ENCODE results near the gene DHX58.
"Not testable (repeated sequence)": the region's sequence is repeated elsewhere in the genome, so short reads cannot be mapped to it uniquely, and the experiment has no call there.

The DHX58 gene

GRCh38 chr17:42112552-42113176 is at the start of gene DHX58:
Gene DHX58 (minus strand): TSS chr17:42112714. CDS start chr17:42111892, 822 bp downstream.
- Histone ChIP-seq H3K4me3 (ENCODE audit: low read length in 2 of 2) (peak within 1 kb of the TSS; percentile 82 to 88), H3K9me3 (ENCODE audit: control insufficient read depth in 2 of 2, low read length in 2 of 2) (no peaks in the 10 kb centered on the region), H3K4me1 (ENCODE audit: control insufficient read depth, insufficient read depth, low read length) (peaks cover 33% of the 10 kb centered on the region), H3K36me3 (ENCODE audit: control insufficient read depth in 2 of 2, insufficient read depth in 2 of 2, low read length in 2 of 2) (peaks cover 15% of the 10 kb centered on the region in 2 donors), H3K27ac (ENCODE audit: low read length) (peak within 1 kb of the TSS; percentile 94), H3K9ac (ENCODE audit: low read length in 2 of 2) (peak within 1 kb of the TSS; percentile 74 to 88), H3K27me3 (ENCODE audit: control insufficient read depth in 1 of 2, insufficient read depth in 2 of 2, low read length in 2 of 2) (no peaks in the 10 kb centered on the region)

GRCh38 chr17:42160531-42160910 is 48.0 kb upstream of the DHX58 start:
- peaks cover 0 to 6% of the 10 kb centered on the region in 2 donors for H3K9me3 ChIP-seq (ENCODE audit: control insufficient read depth in 2 of 2, low read length in 2 of 2)

GRCh38 chr17:42159796-42160530 is 47.4 kb upstream of the DHX58 start:
- no peaks in the 10 kb centered on the region for H3K36me3 ChIP-seq (ENCODE audit: control insufficient read depth in 2 of 2, insufficient read depth in 2 of 2, low read length in 2 of 2)
- H3K9ac ChIP-seq (ENCODE audit: low read length in 2 of 2) = no peak overlapping the region
- H3K27ac ChIP-seq (ENCODE audit: low read length) = no peak overlapping the region
- H3K9me3 ChIP-seq (ENCODE audit: control insufficient read depth in 2 of 2, low read length in 2 of 2) = peaks cover 0 to 8% of the 10 kb centered on the region in 2 donors
- H3K4me1 ChIP-seq (ENCODE audit: control insufficient read depth, insufficient read depth, low read length) = peaks cover 4% of the 10 kb centered on the region
- no peak overlapping the region for H3K4me3 ChIP-seq (ENCODE audit: low read length in 2 of 2)
- no peaks in the 10 kb centered on the region for H3K27me3 ChIP-seq (ENCODE audit: control insufficient read depth in 1 of 2, insufficient read depth in 2 of 2, low read length in 2 of 2)

More at GRCh38 chr17:42160531-42160910, 48.0 kb upstream of the DHX58 start:
- no peak overlapping the region for H3K27ac ChIP-seq (ENCODE audit: low read length)
- no peaks in the 10 kb centered on the region for H3K36me3 ChIP-seq (ENCODE audit: control insufficient read depth in 2 of 2, insufficient read depth in 2 of 2, low read length in 2 of 2)
- H3K4me1 ChIP-seq (ENCODE audit: control insufficient read depth, insufficient read depth, low read length) = peaks cover under 1% of the 10 kb centered on the region
- H3K9ac ChIP-seq (ENCODE audit: low read length in 2 of 2) = no peak overlapping the region
- no peak overlapping the region for H3K4me3 ChIP-seq (ENCODE audit: low read length in 2 of 2)
- H3K27me3 ChIP-seq (ENCODE audit: control insufficient read depth in 1 of 2, insufficient read depth in 2 of 2, low read length in 2 of 2) = no peaks in the 10 kb centered on the region

GRCh38 chr17:42155614-42156045 is 43.1 kb upstream of the DHX58 start:
- Histone ChIP-seq H3K27ac (ENCODE audit: low read length) (no peak overlapping the region), H3K9ac (ENCODE audit: low read length in 2 of 2) (no peak overlapping the region), H3K9me3 (ENCODE audit: control insufficient read depth in 2 of 2, low read length in 2 of 2) (peaks cover 0 to 8% of the 10 kb centered on the region in 2 donors), H3K4me1 (ENCODE audit: control insufficient read depth, insufficient read depth, low read length) (peaks cover 17% of the 10 kb centered on the region), H3K36me3 (ENCODE audit: control insufficient read depth in 2 of 2, insufficient read depth in 2 of 2, low read length in 2 of 2) (peaks cover 0 to 3% of the 10 kb centered on the region in 2 donors), H3K27me3 (ENCODE audit: control insufficient read depth in 1 of 2, insufficient read depth in 2 of 2, low read length in 2 of 2) (no peaks in the 10 kb centered on the region), H3K4me3 (ENCODE audit: low read length in 2 of 2) (peak overlapping the region; percentile 60 to 99)

GRCh38 chr17:42153919-42154742 is 41.6 kb upstream of the DHX58 start:
- Histone ChIP-seq H3K27me3 (ENCODE audit: control insufficient read depth in 1 of 2, insufficient read depth in 2 of 2, low read length in 2 of 2) (no peaks in the 10 kb centered on the region), H3K27ac (ENCODE audit: low read length) (peak overlapping the region; percentile 78), H3K4me1 (ENCODE audit: control insufficient read depth, insufficient read depth, low read length) (peaks cover 17% of the 10 kb centered on the region)

GRCh38 chr17:42146911-42147607 is 34.5 kb upstream of the DHX58 start:
- no peak overlapping the region for H3K9ac ChIP-seq (ENCODE audit: low read length in 2 of 2)

More at GRCh38 chr17:42153919-42154742, 41.6 kb upstream of the DHX58 start:
- Histone ChIP-seq H3K9ac (ENCODE audit: low read length in 2 of 2) (peak overlapping the region; percentile 93 to 98), H3K9me3 (ENCODE audit: control insufficient read depth in 2 of 2, low read length in 2 of 2) (peaks cover 0 to 8% of the 10 kb centered on the region in 2 donors), H3K4me3 (ENCODE audit: low read length in 2 of 2) (peak overlapping the region; percentile 93 to 99), H3K36me3 (ENCODE audit: control insufficient read depth in 2 of 2, insufficient read depth in 2 of 2, low read length in 2 of 2) (peaks cover 0 to 3% of the 10 kb centered on the region in 2 donors)

GRCh38 chr17:42143138-42143537 is 30.6 kb upstream of the DHX58 start:
- not testable (repeated sequence) for H3K9ac ChIP-seq (ENCODE audit: low read length in 2 of 2); H3K9me3 ChIP-seq (ENCODE audit: control insufficient read depth in 2 of 2, low read length in 2 of 2); H3K4me3 ChIP-seq (ENCODE audit: low read length in 2 of 2); H3K27ac ChIP-seq (ENCODE audit: low read length); H3K27me3 ChIP-seq (ENCODE audit: control insufficient read depth in 1 of 2, insufficient read depth in 2 of 2, low read length in 2 of 2)
- Histone ChIP-seq H3K36me3 (ENCODE audit: control insufficient read depth in 2 of 2, insufficient read depth in 2 of 2, low read length in 2 of 2) (peaks cover 8 to 14% of the 10 kb centered on the region in 2 donors), H3K4me1 (ENCODE audit: control insufficient read depth, insufficient read depth, low read length) (peaks cover 17% of the 10 kb centered on the region)

More at GRCh38 chr17:42146911-42147607, 34.5 kb upstream of the DHX58 start:
- Histone ChIP-seq H3K27ac (ENCODE audit: low read length) (no peak overlapping the region), H3K4me3 (ENCODE audit: low read length in 2 of 2) (no peak overlapping the region), H3K36me3 (ENCODE audit: control insufficient read depth in 2 of 2, insufficient read depth in 2 of 2, low read length in 2 of 2) (peaks cover 8 to 13% of the 10 kb centered on the region in 2 donors), H3K9me3 (ENCODE audit: control insufficient read depth in 2 of 2, low read length in 2 of 2) (no peaks in the 10 kb centered on the region), H3K27me3 (ENCODE audit: control insufficient read depth in 1 of 2, insufficient read depth in 2 of 2, low read length in 2 of 2) (no peaks in the 10 kb centered on the region), H3K4me1 (ENCODE audit: control insufficient read depth, insufficient read depth, low read length) (peaks cover 6% of the 10 kb centered on the region)

- Histone ChIP-seq H3K27ac (ENCODE audit: low read length) (no peak overlapping the region), H3K27me3 (ENCODE audit: control insufficient read depth in 1 of 2, insufficient read depth in 2 of 2, low read length in 2 of 2) (no peaks in the 10 kb centered on the region), H3K4me3 (ENCODE audit: low read length in 2 of 2) (no peak overlapping the region), H3K36me3 (ENCODE audit: control insufficient read depth in 2 of 2, insufficient read depth in 2 of 2, low read length in 2 of 2) (peaks cover 8 to 14% of the 10 kb centered on the region in 2 donors), H3K4me1 (ENCODE audit: control insufficient read depth, insufficient read depth, low read length) (peaks cover 19% of the 10 kb centered on the region), H3K9ac (ENCODE audit: low read length in 2 of 2) (no peak overlapping the region), H3K9me3 (ENCODE audit: control insufficient read depth in 2 of 2, low read length in 2 of 2) (no peaks in the 10 kb centered on the region)
These were observed 29.9 kb upstream of the DHX58 start for GRCh38 chr17:42142371-42142896.

GRCh38 chr17:42141382-42141781 is 28.9 kb upstream of the DHX58 start:
- Histone ChIP-seq H3K36me3 (ENCODE audit: control insufficient read depth in 2 of 2, insufficient read depth in 2 of 2, low read length in 2 of 2) (peaks cover 3 to 12% of the 10 kb centered on the region in 2 donors), H3K9ac (ENCODE audit: low read length in 2 of 2) (no peak overlapping the region), H3K4me3 (ENCODE audit: low read length in 2 of 2) (no peak overlapping the region)

GRCh38 chr17:42140690-42141089 is 28.2 kb upstream of the DHX58 start:
- not testable (repeated sequence) for H3K27ac ChIP-seq (ENCODE audit: low read length); H3K9me3 ChIP-seq (ENCODE audit: control insufficient read depth in 2 of 2, low read length in 2 of 2); H3K4me3 ChIP-seq (ENCODE audit: low read length in 2 of 2); H3K9ac ChIP-seq (ENCODE audit: low read length in 2 of 2); H3K27me3 ChIP-seq (ENCODE audit: control insufficient read depth in 1 of 2, insufficient read depth in 2 of 2, low read length in 2 of 2)
- H3K36me3 ChIP-seq (ENCODE audit: control insufficient read depth in 2 of 2, insufficient read depth in 2 of 2, low read length in 2 of 2) = peaks cover 5 to 12% of the 10 kb centered on the region in 2 donors
- peaks cover 19% of the 10 kb centered on the region for H3K4me1 ChIP-seq (ENCODE audit: control insufficient read depth, insufficient read depth, low read length)

More at GRCh38 chr17:42141382-42141781, 28.9 kb upstream of the DHX58 start:
- H3K27ac ChIP-seq (ENCODE audit: low read length) = no peak overlapping the region
- peaks cover 19% of the 10 kb centered on the region for H3K4me1 ChIP-seq (ENCODE audit: control insufficient read depth, insufficient read depth, low read length)
- H3K9me3 ChIP-seq (ENCODE audit: control insufficient read depth in 2 of 2, low read length in 2 of 2) = no peaks in the 10 kb centered on the region
- no peaks in the 10 kb centered on the region for H3K27me3 ChIP-seq (ENCODE audit: control insufficient read depth in 1 of 2, insufficient read depth in 2 of 2, low read length in 2 of 2)
